Nucleus accumbens (tissue), 56 donors: Measurements from ENCODE around the gene KCNIP1.
"Not testable (repeated sequence)": the region's sequence is repeated elsewhere in the genome, so short reads cannot be mapped to it uniquely, and the experiment has no call there.

Experiments
- DNase-seq, 56 donors: peaks; one replicate each; lab custom pipeline; 2025; lab: John Stamatoyannopoulos, UW

Gene KCNIP1

GRCh38 chr5:170740551-170741205 is 236.9 kb downstream of the KCNIP1 start:
- DNase-seq: no peak

- no peak for DNase-seq
Observed at GRCh38 chr5:170741801-170742200, 238.0 kb downstream of the KCNIP1 start.

- DNase-seq: no peak
Observed at GRCh38 chr5:170743876-170744212, 240.0 kb downstream of the KCNIP1 start.

- DNase-seq: no peak
Observed at GRCh38 chr5:170745481-170746071, 241.8 kb downstream of the KCNIP1 start.

GRCh38 chr5:170746075-170746960 is 242.5 kb downstream of the KCNIP1 start:
- no peak for DNase-seq

GRCh38 chr5:170746961-170747340 is 243.1 kb downstream of the KCNIP1 start:
- DNase-seq: no peak

- no peak for DNase-seq
Observed at GRCh38 chr5:170747357-170747756, 243.5 kb downstream of the KCNIP1 start.

- DNase-seq: no peak
Observed at GRCh38 chr5:170747851-170748250, 244.0 kb downstream of the KCNIP1 start.

GRCh38 chr5:170748951-170749471 is 245.2 kb downstream of the KCNIP1 start:
- DNase-seq: no peak

- DNase-seq: no peak
Observed at GRCh38 chr5:170749911-170750431, 246.2 kb downstream of the KCNIP1 start.

- DNase-seq: no peak
Observed at GRCh38 chr5:170750791-170751190, 247.0 kb downstream of the KCNIP1 start.

GRCh38 chr5:170751631-170752030 is 247.8 kb downstream of the KCNIP1 start:
- no peak for DNase-seq

- no peak for DNase-seq
Observed at GRCh38 chr5:170752257-170753215, 248.7 kb downstream of the KCNIP1 start.

GRCh38 chr5:170753311-170753710 is 249.5 kb downstream of the KCNIP1 start:
- DNase-seq: no peak

GRCh38 chr5:170754508-170754907 is 250.7 kb downstream of the KCNIP1 start:
- not testable (repeated sequence) for DNase-seq

- DNase-seq: no peak
Observed at GRCh38 chr5:170755679-170756456, 252.0 kb downstream of the KCNIP1 start.

- no peak for DNase-seq
Observed at GRCh38 chr5:170756691-170757090, 252.9 kb downstream of the KCNIP1 start.

- DNase-seq: no peak
Observed at GRCh38 chr5:170757182-170757601, 253.4 kb downstream of the KCNIP1 start.

GRCh38 chr5:170757669-170758068 is 253.8 kb downstream of the KCNIP1 start:
- DNase-seq: no peak
